Smooth muscle cell (in vitro differentiated cells): ENCODE measurements around the gene FOXN3. TPM values are rescaled to one million over a fixed set of nuclear protein-coding genes. Genes with fewer than 3 reads are reported as not detected.

Experiments used
- DNase-seq: peaks from one replicate; lab custom pipeline; 2025; ENCODE audit not compliant: unreplicated experiment; lab: John Stamatoyannopoulos, UW
- H2AFZ ChIP-seq: fragments of 200-600 bp; sonication (generic); 2 replicates; pipeline ENCODE4 v1.6.0; 2016; ENCODE audit warnings: antibody characterized with exemption, low read depth, mild to moderate bottlenecking
- H3F3A ChIP-seq: fragments of 200-600 bp; sonication (generic); 2 replicates; pipeline ENCODE4 v1.6.0; 2017; ENCODE audit warnings: antibody characterized with exemption, low read depth
- H3K27ac ChIP-seq: fragments of 200-600 bp; sonication (generic); 2 replicates; pipeline ENCODE4 v1.5.1; 2016; ENCODE audit warnings: low read depth, mild to moderate bottlenecking
- H3K27me3 ChIP-seq: fragments of 200-600 bp; sonication (generic); 2 replicates; pipeline ENCODE4 v1.6.1; 2016; ENCODE audit warnings: low read depth, mild to moderate bottlenecking
- H3K36me3 ChIP-seq: fragments of 200-600 bp; sonication (generic); 2 replicates; pipeline ENCODE4 v1.5.1; 2016; ENCODE audit warnings: low read depth
- H3K4me1 ChIP-seq: fragments of 200-600 bp; sonication (generic); 2 replicates; pipeline ENCODE4 v1.5.1; 2016; ENCODE audit warnings: low read depth
- H3K4me2 ChIP-seq: fragments of 200-600 bp; sonication (generic); 2 replicates; pipeline ENCODE4 v1.6.0; 2016; ENCODE audit warnings: mild to moderate bottlenecking
- H3K4me3 ChIP-seq: fragments of 200-600 bp; sonication (generic); 2 replicates; pipeline ENCODE4 v1.5.1; 2016; ENCODE audit warnings: mild to moderate bottlenecking
- H3K79me2 ChIP-seq: fragments of 200-600 bp; sonication (generic); 2 replicates; pipeline ENCODE4 v1.6.0; 2016; ENCODE audit warnings: low read depth, mild to moderate bottlenecking
- H3K9ac ChIP-seq: fragments of 200-600 bp; sonication (generic); 2 replicates; pipeline ENCODE4 v1.6.0; 2016; ENCODE audit warnings: low read depth
- H3K9me3 ChIP-seq: fragments of 200-600 bp; sonication (generic); replicated peaks from 2 replicates; pipeline ENCODE4 v1.5.1; 2016; ENCODE audit warnings: low read depth
- H4K20me1 ChIP-seq: fragments of 200-600 bp; sonication (generic); 2 replicates; pipeline ENCODE4 v1.6.0; 2016; ENCODE audit warnings: low read depth
- CTCF ChIP-seq: fragments of 200-600 bp; sonication (generic); IDR thresholded peaks from 2 replicates; pipeline ENCODE4 v1.5.1; 2017; ENCODE audit warnings: borderline replicate concordance, mild to moderate bottlenecking, antibody characterized with exemption; ENCODE audit not compliant: insufficient read depth, poor library complexity, severe bottlenecking
- WGBS: methylation state at CpG from one replicate; pipeline ENCODE4 v1.1.7; 2016; ENCODE audit warnings: low lambda C conversion rate; 5-methylcytosine and 5-hydroxymethylcytosine counted together
- polyA plus RNA-seq: library from polyadenylated mRNA; unstranded; fragments of >200 nt; fragmentation: Nextera tagmentation; extraction: Ambion mirVana; gene quantifications from 2 replicates; pipeline ENCODE4 v1.2.1, GENCODE V29; 2016
- total RNA-seq: library from RNA; depleted of rRNA; stranded (reverse); fragments of >200 nt; gene quantifications from 2 replicates; pipeline ENCODE4 v1.2.3, GENCODE V29; 2014

The FOXN3 gene
- total and polyA plus RNA-seq, 2 experiments from 2014 or later = 24.5 to 31.5 TPM

- Histone ChIP-seq H3K9me3 (no peaks in the 10 kb centered on the region), H3K9ac (no peak overlapping the region), H3K4me1 (no peaks in the 10 kb centered on the region), H4K20me1 (peaks cover 48% of the 10 kb centered on the region), H3K27me3 (no peaks in the 10 kb centered on the region), H3F3A (no peaks in the 10 kb centered on the region), H3K36me3 (no peaks in the 10 kb centered on the region), H2AFZ (no peak overlapping the region), H3K27ac (no peak overlapping the region), H3K4me2 (no peak overlapping the region), H3K4me3 (no peak overlapping the region), H3K79me2 (peaks cover 12% of the 10 kb centered on the region)
- TF ChIP-seq CTCF = no peak
- 92% methylated on average over 6 of the region's 7 CpGs for WGBS
- no peak for DNase-seq
Observed at GRCh38 chr14:89267163-89267562, 149.9 kb downstream of the FOXN3 start.

- WGBS = 75% methylated on average over 7 of the region's 7 CpGs
- no peak for DNase-seq
- peaks cover 12% of the 10 kb centered on the region for H3K79me2 ChIP-seq
Observed at GRCh38 chr14:89266754-89267153, 150.3 kb downstream of the FOXN3 start.

GRCh38 chr14:89265234-89265633 is 151.8 kb downstream of the FOXN3 start:
- no peak overlapping the region for H2AFZ ChIP-seq
- H3K27ac ChIP-seq = no peak overlapping the region
- no peak overlapping the region for H3K9ac ChIP-seq
- H3K27me3 ChIP-seq = no peaks in the 10 kb centered on the region
- H3K4me2 ChIP-seq = no peak overlapping the region
- peaks cover 54% of the 10 kb centered on the region for H4K20me1 ChIP-seq
- H3F3A ChIP-seq = no peaks in the 10 kb centered on the region
- no peaks in the 10 kb centered on the region for H3K4me1 ChIP-seq
- 72% methylated on average over 4 of the region's 4 CpGs for WGBS
- no peak overlapping the region for H3K4me3 ChIP-seq
- TF ChIP-seq CTCF = no peak
- no peaks in the 10 kb centered on the region for H3K36me3 ChIP-seq
- H3K79me2 ChIP-seq = peaks cover 12% of the 10 kb centered on the region
- no peaks in the 10 kb centered on the region for H3K9me3 ChIP-seq
- no peak for DNase-seq

More at GRCh38 chr14:89266754-89267153, 150.3 kb downstream of the FOXN3 start:
- Histone ChIP-seq H4K20me1 (peaks cover 48% of the 10 kb centered on the region), H3F3A (no peaks in the 10 kb centered on the region), H3K36me3 (no peaks in the 10 kb centered on the region), H3K9me3 (no peaks in the 10 kb centered on the region), H3K27me3 (no peaks in the 10 kb centered on the region), H3K4me1 (no peaks in the 10 kb centered on the region), H3K4me3 (no peak overlapping the region), H2AFZ (no peak overlapping the region), H3K4me2 (no peak overlapping the region), H3K9ac (no peak overlapping the region), H3K27ac (no peak overlapping the region)
- TF ChIP-seq CTCF = no peak

GRCh38 chr14:89264196-89264800 is 152.7 kb downstream of the FOXN3 start:
- TF ChIP-seq CTCF = no peak
- H3K9ac ChIP-seq = no peak overlapping the region
- no peak overlapping the region for H2AFZ ChIP-seq
- 97% methylated on average over 6 of the region's 6 CpGs for WGBS
- H3K27ac ChIP-seq = no peak overlapping the region
- peaks cover 51% of the 10 kb centered on the region for H4K20me1 ChIP-seq
- DNase-seq = no peak
- no peaks in the 10 kb centered on the region for H3K4me1 ChIP-seq
- no peaks in the 10 kb centered on the region for H3K27me3 ChIP-seq
- H3K4me2 ChIP-seq = no peak overlapping the region
- no peaks in the 10 kb centered on the region for H3F3A ChIP-seq
- H3K4me3 ChIP-seq = no peak overlapping the region
- peaks cover 12% of the 10 kb centered on the region for H3K79me2 ChIP-seq
- H3K36me3 ChIP-seq = no peaks in the 10 kb centered on the region
- H3K9me3 ChIP-seq = no peaks in the 10 kb centered on the region
